ENCODE results near the gene ASPSCR1. TPM values are rescaled to one million over a fixed set of nuclear protein-coding genes. Genes with fewer than 3 reads are reported as not detected.

ASPSCR1 gene
- total and polyA plus RNA-seq, 4 experiments from 2014 or later, result 25.1 to 40.6 (median 38.6) TPM

DNA sequence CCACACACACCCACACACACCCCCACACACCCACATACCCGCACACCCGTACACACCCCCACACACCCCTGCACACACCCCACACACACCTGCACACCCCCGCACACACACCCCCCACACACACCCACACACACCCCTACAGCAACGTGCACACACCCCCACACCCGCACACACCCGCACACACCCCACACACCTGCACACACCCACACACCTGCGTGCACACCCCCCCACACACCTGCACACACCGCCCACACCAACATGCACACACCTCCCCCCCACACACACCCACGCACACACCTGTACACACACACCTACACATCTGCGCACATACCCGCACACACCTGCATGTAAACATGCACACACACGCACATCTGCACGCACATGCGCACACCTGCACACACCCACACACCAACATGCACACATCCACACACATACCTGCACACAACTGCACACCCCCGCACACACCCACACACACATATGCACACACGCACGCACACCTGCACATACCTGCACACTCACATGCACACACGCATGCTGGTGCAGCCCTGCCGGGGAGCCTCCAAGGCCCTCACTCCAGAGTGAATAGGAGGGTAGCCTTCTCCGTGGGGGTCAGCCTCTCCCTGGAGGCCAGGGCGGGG lies 7.5 kb downstream of the ASPSCR1 start:
- H3K27me3 Mint-ChIP-seq, result no peaks in the 10 kb centered on the region
- peaks cover 0 to under 1% (median 0%) of the 10 kb centered on the region in 8 donors for H3K9me3 Mint-ChIP-seq
- H3K36me3 Mint-ChIP-seq, result peaks cover 10 to 20% of the 10 kb centered on the region in 2 donors
- Histone ChIP-seq H3K36me3 (ENCODE audit: insufficient read depth, low read length) (peaks cover 12% of the 10 kb centered on the region), H3K27me3 (ENCODE audit: insufficient read depth, low read length) (no peaks in the 10 kb centered on the region), H3K9me3 (ENCODE audit: control insufficient read depth in 1 of 2, low read length in 2 of 2) (no peaks in the 10 kb centered on the region), H3K27ac (ENCODE audit: low read depth, low read length) (no peak overlapping the region), H3K4me3 (ENCODE audit: low read length in 2 of 2) (no peak overlapping the region), H3K4me1 (ENCODE audit: insufficient read depth, low read length) (peaks cover 13% of the 10 kb centered on the region)
- peak in 1 of 5 donors; percentile 32 for DNase-seq
- POLR2A ChIA-PET (ENCODE audit: partially characterized antibody), result no interaction called here
- H3K4me1 Mint-ChIP-seq, result peaks cover 11 to 23% (median 17%) of the 10 kb centered on the region in 4 donors
- H3K27ac Mint-ChIP-seq, result no peak overlapping the region
- H3K4me3 Mint-ChIP-seq, result no peak overlapping the region
- CTCF ChIA-PET (ENCODE audit: partially characterized antibody), result no interaction called here
- intact Hi-C loops (cut with micrococcal nuclease), result no loop called here

GRCh38 chr17:81986606-81987005 lies 9.2 kb downstream of the ASPSCR1 start:
- H3K27me3 ChIP-seq (ENCODE audit: insufficient read depth, low read length), result no peaks in the 10 kb centered on the region
- Mint-ChIP-seq H3K27ac (no peak overlapping the region), H3K4me1 (peaks cover 8 to 17% (median 11%) of the 10 kb centered on the region in 4 donors), H3K27me3 (no peaks in the 10 kb centered on the region), H3K4me3 (no peak overlapping the region), H3K36me3 (peaks cover 7 to 15% of the 10 kb centered on the region in 2 donors), H3K9me3 (no peaks in the 10 kb centered on the region)
- no peaks in the 10 kb centered on the region for H3K4me1 ChIP-seq (ENCODE audit: insufficient read depth, low read length)
- H3K4me3 ChIP-seq (ENCODE audit: low read length in 2 of 2), result no peak overlapping the region
- ChIA-PET CTCF (ENCODE audit: partially characterized antibody) (no interaction called here), POLR2A (ENCODE audit: partially characterized antibody) (no interaction called here)
- no peak for DNase-seq
- no peak overlapping the region for H3K27ac ChIP-seq (ENCODE audit: low read depth, low read length)
- peaks cover 12% of the 10 kb centered on the region for H3K36me3 ChIP-seq (ENCODE audit: insufficient read depth, low read length)
- H3K9me3 ChIP-seq (ENCODE audit: control insufficient read depth in 1 of 2, low read length in 2 of 2), result no peaks in the 10 kb centered on the region
- intact Hi-C loops (cut with micrococcal nuclease), result no loop called here

- intact Hi-C loops (cut with micrococcal nuclease), result no loop called here
- Mint-ChIP-seq H3K36me3 (peaks cover 7 to 15% of the 10 kb centered on the region in 2 donors), H3K27ac (no peak overlapping the region), H3K9me3 (no peaks in the 10 kb centered on the region), H3K27me3 (no peaks in the 10 kb centered on the region), H3K4me3 (no peak overlapping the region), H3K4me1 (peaks cover 8 to 17% (median 11%) of the 10 kb centered on the region in 4 donors)
- Histone ChIP-seq H3K27me3 (ENCODE audit: insufficient read depth, low read length) (no peaks in the 10 kb centered on the region), H3K4me3 (ENCODE audit: low read length in 2 of 2) (no peak overlapping the region), H3K27ac (ENCODE audit: low read depth, low read length) (no peak overlapping the region), H3K9me3 (ENCODE audit: control insufficient read depth in 1 of 2, low read length in 2 of 2) (no peaks in the 10 kb centered on the region), H3K4me1 (ENCODE audit: insufficient read depth, low read length) (no peaks in the 10 kb centered on the region), H3K36me3 (ENCODE audit: insufficient read depth, low read length) (peaks cover 12% of the 10 kb centered on the region)
- no peak for DNase-seq
- POLR2A ChIA-PET (ENCODE audit: partially characterized antibody), result no interaction called here
- CTCF ChIA-PET (ENCODE audit: partially characterized antibody), result no interaction called here
Observed at GRCh38 chr17:81987161-81987770, 9.8 kb downstream of the ASPSCR1 start.

DNA sequence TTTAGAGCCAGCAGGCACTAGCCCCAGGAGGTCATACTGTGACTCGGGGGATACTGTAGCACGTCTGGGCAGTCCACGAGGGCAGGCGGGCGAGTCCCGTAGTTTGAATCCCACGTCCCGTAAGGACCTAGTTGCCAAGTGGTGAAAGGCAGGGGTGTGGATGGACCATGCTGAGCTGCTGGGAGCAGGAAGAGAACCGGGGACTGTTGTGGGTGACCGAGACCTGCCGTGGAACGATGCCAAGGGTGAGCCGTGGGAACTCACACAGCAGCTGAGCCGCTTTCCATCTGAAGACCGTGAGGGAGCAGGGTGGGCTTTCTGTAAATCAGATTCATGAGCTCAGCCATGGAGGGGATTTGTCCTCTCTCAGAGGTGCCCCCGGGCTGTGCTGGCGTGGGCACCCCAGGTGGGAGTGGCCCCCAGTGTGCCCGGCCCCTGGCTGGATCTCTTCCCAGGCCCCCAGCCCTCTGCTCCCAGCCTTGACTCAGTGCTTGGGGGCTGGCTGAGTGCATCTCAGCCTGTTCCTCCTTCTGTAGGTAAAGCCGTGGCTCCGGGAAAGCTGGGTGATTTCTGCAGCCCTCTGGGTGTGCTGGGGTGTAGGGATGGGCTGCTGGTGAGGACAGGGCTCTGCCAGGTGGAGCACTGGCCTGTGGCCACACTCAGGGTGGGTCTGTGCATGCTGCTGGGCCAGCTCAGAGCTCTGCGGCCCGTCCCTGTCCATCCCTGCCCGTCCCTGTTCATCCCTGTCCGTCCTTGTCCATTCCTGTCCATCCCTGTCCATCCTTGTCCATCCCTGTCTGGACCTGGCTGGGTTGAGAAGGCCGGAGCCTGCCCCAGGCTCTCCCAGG lies 13.6 kb downstream of the ASPSCR1 start:
- Histone ChIP-seq H3K4me3 (ENCODE audit: low read length in 2 of 2) (no peak overlapping the region), H3K27me3 (ENCODE audit: insufficient read depth, low read length) (no peaks in the 10 kb centered on the region), H3K4me1 (ENCODE audit: insufficient read depth, low read length) (no peaks in the 10 kb centered on the region), H3K9me3 (ENCODE audit: control insufficient read depth in 1 of 2, low read length in 2 of 2) (no peaks in the 10 kb centered on the region), H3K36me3 (ENCODE audit: insufficient read depth, low read length) (no peaks in the 10 kb centered on the region), H3K27ac (ENCODE audit: low read depth, low read length) (no peak overlapping the region)
- ChIA-PET POLR2A (ENCODE audit: partially characterized antibody) (no interaction called here), CTCF (ENCODE audit: partially characterized antibody) (no interaction called here)
- no peak overlapping the region for H3K4me3 Mint-ChIP-seq
- peaks cover 6 to 12% (median 10%) of the 10 kb centered on the region in 4 donors for H3K4me1 Mint-ChIP-seq
- no peaks in the 10 kb centered on the region for H3K27me3 Mint-ChIP-seq
- peaks cover 4 to 7% of the 10 kb centered on the region in 2 donors for H3K36me3 Mint-ChIP-seq
- intact Hi-C loops (cut with micrococcal nuclease), result no loop called here
- no peak for DNase-seq
- H3K27ac Mint-ChIP-seq, result no peak overlapping the region
- H3K9me3 Mint-ChIP-seq, result no peaks in the 10 kb centered on the region

DNA sequence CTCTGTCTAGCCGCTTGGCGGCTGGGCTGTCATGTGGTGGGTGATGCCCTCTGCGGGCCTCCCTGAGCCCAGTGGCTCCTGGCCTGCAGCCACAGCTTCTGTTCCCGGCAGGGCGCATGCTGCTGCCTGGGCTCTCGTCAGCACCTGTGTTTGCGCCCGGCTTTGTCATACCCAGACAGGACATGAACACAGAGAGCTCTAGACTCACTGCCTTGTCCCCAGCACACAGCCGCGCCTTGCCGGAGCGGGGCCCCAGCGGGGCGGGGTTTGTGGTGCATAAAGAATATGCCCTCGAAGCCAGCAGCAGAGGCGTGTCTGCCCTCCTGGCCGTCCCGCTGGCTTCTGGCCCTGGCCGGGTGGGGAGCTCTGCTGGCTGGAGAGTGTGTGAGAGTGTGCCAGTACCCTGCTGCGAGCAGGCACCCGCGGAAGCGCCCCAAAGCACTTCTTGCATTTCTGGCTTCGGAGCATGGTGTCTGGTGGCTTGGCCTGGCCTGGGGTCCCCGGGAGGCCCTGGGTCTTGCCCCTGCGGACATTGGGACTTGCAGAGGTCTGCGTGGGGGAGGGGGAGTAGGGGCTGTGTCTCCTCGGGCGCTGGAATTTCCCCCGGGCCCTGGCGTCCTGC lies 14.4 kb downstream of the ASPSCR1 start:
- Mint-ChIP-seq H3K36me3 (peaks cover 4% of the 10 kb centered on the region in 2 donors), H3K4me3 (no peak overlapping the region), H3K27me3 (no peaks in the 10 kb centered on the region), H3K27ac (no peak overlapping the region), H3K9me3 (no peaks in the 10 kb centered on the region), H3K4me1 (peaks cover 4 to 7% (median 6%) of the 10 kb centered on the region in 4 donors)
- Histone ChIP-seq H3K27me3 (ENCODE audit: insufficient read depth, low read length) (no peaks in the 10 kb centered on the region), H3K9me3 (ENCODE audit: control insufficient read depth in 1 of 2, low read length in 2 of 2) (no peaks in the 10 kb centered on the region), H3K36me3 (ENCODE audit: insufficient read depth, low read length) (no peaks in the 10 kb centered on the region), H3K4me1 (ENCODE audit: insufficient read depth, low read length) (no peaks in the 10 kb centered on the region), H3K27ac (ENCODE audit: low read depth, low read length) (no peak overlapping the region), H3K4me3 (ENCODE audit: low read length in 2 of 2) (no peak overlapping the region)
- intact Hi-C loops (cut with micrococcal nuclease), result no loop called here
- POLR2A ChIA-PET (ENCODE audit: partially characterized antibody), result no interaction called here
- CTCF ChIA-PET (ENCODE audit: partially characterized antibody), result no interaction called here
- no peak for DNase-seq

DNA sequence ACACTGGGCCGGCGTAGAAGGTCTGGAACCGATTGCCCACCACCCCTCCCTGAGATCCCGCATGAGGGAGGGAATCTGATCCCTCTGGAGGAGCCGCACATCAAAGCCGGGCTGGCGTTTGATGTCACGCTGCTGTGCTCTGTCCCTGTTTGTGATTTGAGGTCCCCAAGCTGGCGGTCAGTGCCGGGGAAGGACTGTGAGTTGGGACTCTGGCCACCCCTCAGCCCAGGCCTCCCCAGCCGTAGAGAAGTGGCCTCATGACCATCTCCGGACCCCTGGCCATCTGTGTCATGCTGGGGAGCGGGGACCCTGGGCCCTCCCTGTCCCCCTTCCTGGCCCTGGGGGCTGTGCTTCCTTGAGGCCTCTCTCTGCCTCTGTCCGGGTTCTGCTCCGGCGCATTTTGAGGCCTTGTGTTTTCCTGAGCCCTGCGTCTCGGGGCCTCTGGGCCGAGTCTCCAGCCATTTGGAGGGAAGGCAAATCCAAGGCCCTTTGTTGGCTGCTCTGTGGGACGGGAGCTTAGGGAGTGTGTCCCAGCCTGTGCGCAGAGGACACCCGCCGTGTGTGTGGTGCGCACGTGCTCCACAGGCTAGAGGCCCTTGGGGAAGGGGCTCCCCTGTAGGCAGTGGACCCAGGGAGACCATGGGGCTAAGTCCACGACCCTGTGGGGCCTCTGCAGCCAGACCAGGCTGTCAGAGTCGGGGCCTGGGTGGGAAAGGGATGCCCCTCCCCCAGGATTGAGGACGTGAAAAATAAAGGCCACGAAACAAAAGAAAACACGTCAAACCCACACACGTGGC lies 15.1 kb downstream of the ASPSCR1 start:
- H3K36me3 ChIP-seq (ENCODE audit: insufficient read depth, low read length), result no peaks in the 10 kb centered on the region
- no peaks in the 10 kb centered on the region for H3K27me3 ChIP-seq (ENCODE audit: insufficient read depth, low read length)
- H3K27ac Mint-ChIP-seq, result no peak overlapping the region
- H3K27me3 Mint-ChIP-seq, result no peaks in the 10 kb centered on the region
- no peaks in the 10 kb centered on the region for H3K9me3 ChIP-seq (ENCODE audit: control insufficient read depth in 1 of 2, low read length in 2 of 2)
- H3K36me3 Mint-ChIP-seq, result peaks cover 4 to 6% of the 10 kb centered on the region in 2 donors
- ChIA-PET POLR2A (ENCODE audit: partially characterized antibody) (no interaction called here), CTCF (ENCODE audit: partially characterized antibody) (no interaction called here)
- intact Hi-C loops (cut with micrococcal nuclease), result no loop called here
- H3K4me1 ChIP-seq (ENCODE audit: insufficient read depth, low read length), result no peaks in the 10 kb centered on the region
- no peak overlapping the region for H3K27ac ChIP-seq (ENCODE audit: low read depth, low read length)
- H3K4me3 Mint-ChIP-seq, result no peak overlapping the region
- DNase-seq, result no peak
- no peaks in the 10 kb centered on the region for H3K9me3 Mint-ChIP-seq
- H3K4me3 ChIP-seq (ENCODE audit: low read length in 2 of 2), result no peak overlapping the region
- peaks cover 4 to 6% (median 5%) of the 10 kb centered on the region in 4 donors for H3K4me1 Mint-ChIP-seq
